Measurements from ENCODE around the gene MYO7A.
"Not testable (repeated sequence)": the region's sequence is repeated elsewhere in the genome, so short reads cannot be mapped to it uniquely, and the experiment has no call there.

The MYO7A gene

GRCh38 chr11:77093056-77093891 lies 34.8 kb upstream of the MYO7A start:
- no peak for DNase-seq (ENCODE audit: low read depth)

- no peak for DNase-seq (ENCODE audit: low read depth)
Measured at GRCh38 chr11:77093987-77094840, 33.8 kb upstream of the MYO7A start.

- no peak for DNase-seq (ENCODE audit: low read depth)
Measured at GRCh38 chr11:77094841-77095365, 33.1 kb upstream of the MYO7A start.

GRCh38 chr11:77095551-77096490 lies 32.2 kb upstream of the MYO7A start:
- no peak for DNase-seq (ENCODE audit: low read depth)

- no peak for DNase-seq (ENCODE audit: low read depth)
Measured at GRCh38 chr11:77096591-77097019, 31.4 kb upstream of the MYO7A start.

GRCh38 chr11:77097180-77097579 lies 30.9 kb upstream of the MYO7A start:
- DNase-seq (ENCODE audit: low read depth) = not testable (repeated sequence)

GRCh38 chr11:77100166-77101042 lies 27.6 kb upstream of the MYO7A start:
- no peak for DNase-seq (ENCODE audit: low read depth)

GRCh38 chr11:77101043-77101537 lies 27.0 kb upstream of the MYO7A start:
- DNase-seq (ENCODE audit: low read depth) = no peak

GRCh38 chr11:77102246-77103210 lies 25.5 kb upstream of the MYO7A start, which contains the start of gene OMP:
OMP (plus strand) TSS chr11:77102840; CDS start chr11:77102840, 0 bp downstream.
- DNase-seq (ENCODE audit: low read depth) = no peak

GRCh38 chr11:77103319-77103718 lies 24.7 kb upstream of the MYO7A start:
- DNase-seq (ENCODE audit: low read depth) = no peak

GRCh38 chr11:77104727-77105126 lies 23.3 kb upstream of the MYO7A start:
- DNase-seq (ENCODE audit: low read depth) = no peak

GRCh38 chr11:77106321-77106720 lies 21.7 kb upstream of the MYO7A start:
- no peak for DNase-seq (ENCODE audit: low read depth)

- DNase-seq (ENCODE audit: low read depth) = no peak
Measured at GRCh38 chr11:77106759-77107158, 21.3 kb upstream of the MYO7A start.

- no peak for DNase-seq (ENCODE audit: low read depth)
Measured at GRCh38 chr11:77107950-77108349, 20.1 kb upstream of the MYO7A start.

- DNase-seq (ENCODE audit: low read depth) = no peak
Measured at GRCh38 chr11:77108436-77108835, 19.6 kb upstream of the MYO7A start.

- DNase-seq (ENCODE audit: low read depth) = no peak
Measured at GRCh38 chr11:77109236-77110019, 18.6 kb upstream of the MYO7A start.

GRCh38 chr11:77110836-77111235 lies 17.2 kb upstream of the MYO7A start:
- no peak for DNase-seq (ENCODE audit: low read depth)

GRCh38 chr11:77111277-77111676 lies 16.8 kb upstream of the MYO7A start:
- DNase-seq (ENCODE audit: low read depth) = no peak

Data from stimulated activated CD8-positive, alpha-beta memory T cell treated with anti-CD3 and anti-CD28 coated beads, Interleukin-12 subunit alpha, Interleukin-12 subunit beta, amount 100 ng/mL, for 4 hours (primary cell).